Activated CD4-positive, alpha-beta T cell treated with anti-CD3 and anti-CD28 coated beads, Interleukin-2, amount 10 ng/mL, durations not matched to agents 24 days and 14 days (primary cell): ENCODE data around the gene ATP6AP1. TPM values are rescaled to one million over a fixed set of nuclear protein-coding genes. Genes with fewer than 3 reads are reported as not detected.
A peak's percentile ranks its signal among the peaks of the same experiment; 100 is the strongest.

Experiments used
- DNase-seq: peaks from one replicate; pipeline ENCODE4 v3.0.0; 2022
- H3K27ac Mint-ChIP-seq: one replicate; pipeline ENCODE4 v1.8.0; 2022; ENCODE audit warnings: mild to moderate bottlenecking, mixed read lengths
- H3K27me3 Mint-ChIP-seq: one replicate; pipeline ENCODE4 v1.8.0; 2022; ENCODE audit warnings: mixed read lengths
- H3K36me3 Mint-ChIP-seq: one replicate; pipeline ENCODE4 v1.8.0; 2022; ENCODE audit warnings: low read depth, mild to moderate bottlenecking, mixed read lengths
- H3K4me1 Mint-ChIP-seq: one replicate; pipeline ENCODE4 v1.8.0; 2021; ENCODE audit warnings: mixed read lengths
- H3K4me3 Mint-ChIP-seq: one replicate; pipeline ENCODE4 v1.8.0; 2022; ENCODE audit warnings: mild to moderate bottlenecking, moderate library complexity, mixed read lengths
- H3K9me3 Mint-ChIP-seq: one replicate; pipeline ENCODE4 v1.8.0; 2021; ENCODE audit warnings: mixed read lengths
- intact Hi-C: fragments of 100-400 bp; cut with micrococcal nuclease; formaldehyde crosslinking; loops from one replicate; pipeline ENCODE4 v1.15.1; 2023
- total RNA-seq: library from RNA; stranded (reverse); gene quantifications from 2 replicates; pipeline ENCODE4 v1.2.3, GENCODE V29; 2022

ATP6AP1 gene
- total RNA-seq, 1 donor from 2014 or later = 43.5 TPM

DNA sequence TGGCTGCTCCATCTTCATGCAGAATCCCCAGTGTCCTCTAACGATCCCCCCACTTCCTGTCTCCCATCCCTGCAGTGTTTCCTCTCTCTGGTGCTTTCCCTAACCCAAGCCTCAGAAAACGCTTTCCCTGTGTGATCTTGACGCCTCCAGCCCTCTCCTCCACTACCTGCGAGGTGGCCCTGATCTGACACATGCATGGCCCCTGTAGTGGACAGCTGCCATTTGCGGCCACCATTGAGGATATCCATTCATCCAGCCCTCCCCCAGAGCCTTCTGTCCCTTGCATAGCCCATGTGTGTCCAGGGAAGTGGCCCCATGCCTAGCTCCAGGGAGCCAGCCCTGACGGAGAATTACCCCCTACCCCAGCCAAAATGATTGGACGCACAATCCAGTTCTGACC lies 54.8 kb downstream of the ATP6AP1 start:
- Mint-ChIP-seq H3K27ac (no peak overlapping the region), H3K36me3 (peaks cover 7% of the 10 kb centered on the region), H3K4me1 (peaks cover 14% of the 10 kb centered on the region), H3K27me3 (no peaks in the 10 kb centered on the region), H3K4me3 (no peak overlapping the region), H3K9me3 (no peaks in the 10 kb centered on the region)
- intact Hi-C loops = no loop called here
- DNase-seq = no peak

DNA sequence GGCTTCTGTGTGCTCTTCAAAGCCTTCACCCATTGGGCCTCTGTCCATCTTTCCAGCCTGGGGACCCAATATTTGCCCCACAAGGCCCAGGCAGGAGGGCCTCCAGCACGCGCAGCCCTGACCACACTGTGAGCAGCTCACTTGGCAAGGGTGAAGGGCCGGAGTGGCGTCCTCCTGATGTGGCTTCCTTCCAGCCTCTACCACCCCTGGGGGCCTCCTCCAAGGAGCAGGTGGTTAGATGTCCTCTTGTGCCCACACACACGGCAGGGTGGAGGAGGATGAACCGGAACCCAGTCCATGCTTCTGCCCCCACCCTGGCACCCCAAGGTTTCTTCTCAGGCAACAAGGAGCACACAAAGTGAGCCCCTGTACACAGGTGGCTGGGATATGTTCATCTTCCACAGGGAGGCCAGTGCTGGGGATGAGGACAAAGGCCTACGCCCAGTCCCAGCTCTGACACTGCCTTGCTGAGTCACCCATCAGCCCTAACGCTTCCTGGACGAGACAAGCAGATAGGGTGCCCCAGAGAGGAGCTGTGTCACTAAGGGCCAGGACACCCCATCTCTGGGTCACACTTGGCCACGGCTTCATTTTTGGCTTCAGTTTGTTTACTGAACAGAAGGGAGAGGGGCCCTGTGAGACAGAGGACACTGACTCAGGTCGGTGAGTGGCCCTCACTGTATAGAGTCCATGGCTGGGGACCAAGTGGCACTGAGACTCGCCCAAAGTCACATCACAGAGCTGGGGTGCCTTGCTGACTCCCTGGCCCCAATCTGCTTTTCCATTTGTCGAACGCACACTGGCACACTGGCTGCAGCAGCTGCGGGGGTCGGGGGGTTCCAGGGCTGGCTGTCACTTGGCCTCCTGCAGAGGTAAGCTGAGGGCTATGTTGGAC lies 56.0 kb downstream of the ATP6AP1 start:
- no peak for DNase-seq
- peaks cover 15% of the 10 kb centered on the region for H3K4me1 Mint-ChIP-seq
- peaks cover 7% of the 10 kb centered on the region for H3K36me3 Mint-ChIP-seq
- no peaks in the 10 kb centered on the region for H3K27me3 Mint-ChIP-seq
- H3K9me3 Mint-ChIP-seq = no peaks in the 10 kb centered on the region
- intact Hi-C loops = no loop called here
- no peak overlapping the region for H3K27ac Mint-ChIP-seq
- H3K4me3 Mint-ChIP-seq = peak overlapping the region; percentile 37

DNA sequence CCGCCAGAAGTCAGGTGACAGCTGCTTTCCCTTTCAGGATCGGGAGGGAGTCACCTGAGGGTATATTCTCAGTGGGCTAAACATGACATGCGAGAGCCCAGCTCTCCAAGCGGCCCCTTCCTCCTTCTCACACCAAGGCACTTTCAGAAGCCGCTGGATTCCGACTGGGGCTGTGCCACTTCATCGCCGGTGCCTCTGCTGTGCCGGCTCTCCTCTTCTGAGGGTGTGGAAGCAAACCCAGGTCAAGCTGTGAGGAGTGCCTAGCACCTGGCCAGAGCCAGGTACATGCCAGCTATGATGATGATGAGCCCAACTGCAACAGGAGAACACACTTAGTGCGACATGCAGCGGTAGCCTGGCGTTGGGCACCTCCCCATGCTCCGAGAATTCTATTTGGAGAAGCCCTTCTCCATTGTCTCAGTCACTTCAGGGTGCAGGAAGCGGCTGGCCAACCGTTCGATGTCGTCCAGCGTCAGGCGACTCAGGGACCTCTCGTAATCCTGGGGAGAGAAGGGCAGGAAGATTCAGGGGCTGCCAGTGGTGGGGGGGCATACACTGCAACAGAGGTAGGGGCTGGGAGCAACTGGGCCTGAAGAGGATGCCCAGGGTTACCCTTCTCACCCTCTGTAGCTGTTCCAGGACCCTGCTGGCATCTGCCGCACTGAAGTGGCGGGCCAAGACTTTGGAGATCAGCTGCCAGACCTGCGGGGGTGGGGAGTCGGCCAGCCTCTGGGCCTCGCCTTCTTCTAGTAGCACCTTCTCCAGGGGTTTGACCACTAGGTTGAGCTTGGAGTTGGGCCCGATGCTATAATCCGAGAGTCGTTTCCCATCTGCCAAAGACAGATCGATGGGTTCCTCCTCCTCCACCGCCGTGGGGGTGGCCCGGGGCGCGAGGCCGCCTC lies 56.9 kb downstream of the ATP6AP1 start:
- no peak for DNase-seq
- Mint-ChIP-seq H3K27me3 (no peaks in the 10 kb centered on the region), H3K4me1 (peaks cover 17% of the 10 kb centered on the region), H3K27ac (no peak overlapping the region), H3K36me3 (peaks cover 7% of the 10 kb centered on the region), H3K9me3 (no peaks in the 10 kb centered on the region), H3K4me3 (peak overlapping the region; percentile 74)
- intact Hi-C loops = no loop called here

DNA sequence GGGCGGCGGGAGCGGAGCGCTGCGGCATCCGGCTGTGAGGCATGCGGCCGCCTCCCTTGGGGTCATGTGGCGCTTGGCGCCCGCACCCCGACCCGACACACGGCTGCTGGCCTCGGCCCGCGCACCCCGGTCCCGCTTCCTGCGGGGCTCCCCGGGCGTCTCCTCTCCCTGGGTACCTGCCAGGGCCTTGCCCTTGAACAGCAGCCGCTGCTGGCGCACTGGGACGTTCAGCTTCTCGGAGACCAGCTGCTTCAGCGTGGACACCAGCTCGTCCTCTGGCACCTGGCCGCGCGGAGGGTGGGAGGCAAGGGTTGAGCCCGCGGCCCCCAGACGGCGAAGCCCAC lies 57.5 kb downstream of the ATP6AP1 start:
- peaks cover 17% of the 10 kb centered on the region for H3K4me1 Mint-ChIP-seq
- no peaks in the 10 kb centered on the region for H3K27me3 Mint-ChIP-seq
- H3K4me3 Mint-ChIP-seq = peak overlapping the region; percentile 45
- intact Hi-C loops = no loop called here
- no peak overlapping the region for H3K27ac Mint-ChIP-seq
- H3K36me3 Mint-ChIP-seq = peaks cover 7% of the 10 kb centered on the region
- H3K9me3 Mint-ChIP-seq = no peaks in the 10 kb centered on the region
- peak; percentile 81 for DNase-seq

Other genes with a start within 250 kb of the ATP6AP1 start
- not detected in 2 replicates for gene OPN1MW, start 246.1 kb upstream of the ATP6AP1 start, total RNA-seq
- not detected in 2 replicates for gene OPN1MW2, start 208.9 kb upstream of the ATP6AP1 start, total RNA-seq
- gene OPN1MW3, start 171.1 kb upstream of the ATP6AP1 start, total RNA-seq = not detected in 2 replicates
- not detected in 2 replicates for gene TEX28, start 133.6 kb upstream of the ATP6AP1 start, total RNA-seq
- gene TKTL1, start 132.9 kb upstream of the ATP6AP1 start, total RNA-seq = not detected in 2 replicates
- 824 and 840 TPM in 2 replicates for gene FLNA, start 54.0 kb upstream of the ATP6AP1 start, total RNA-seq
- 91.7 and 92.8 TPM in 2 replicates for gene EMD, start 49.4 kb upstream of the ATP6AP1 start, total RNA-seq
- gene RPL10, start 30.3 kb upstream of the ATP6AP1 start, total RNA-seq = 2,338 and 2,364 TPM in 2 replicates
- 13.5 and 13.8 TPM in 2 replicates for gene DNASE1L1, start 19.4 kb upstream of the ATP6AP1 start, total RNA-seq
- gene TAFAZZIN, start 17.1 kb upstream of the ATP6AP1 start, total RNA-seq = 65.5 and 66.0 TPM in 2 replicates
- gene GDI1, start 8.5 kb downstream of the ATP6AP1 start, total RNA-seq = 118 and 120 TPM in 2 replicates
- 85.4 and 85.9 TPM in 2 replicates for gene FAM50A, start 15.5 kb downstream of the ATP6AP1 start, total RNA-seq
- gene PLXNA3, start 29.6 kb downstream of the ATP6AP1 start, total RNA-seq = 48.3 and 55.9 TPM in 2 replicates
- 53.0 and 53.1 TPM in 2 replicates for gene LAGE3, start 50.6 kb downstream of the ATP6AP1 start, total RNA-seq
- gene UBL4A, start 57.9 kb downstream of the ATP6AP1 start, total RNA-seq = 54.8 and 57.3 TPM in 2 replicates
- gene SLC10A3, start 62.0 kb downstream of the ATP6AP1 start, total RNA-seq = 18.2 and 20.8 TPM in 2 replicates
- 36.5 and 38.0 TPM in 2 replicates for gene FAM3A, start 87.6 kb downstream of the ATP6AP1 start, total RNA-seq
- 72.5 and 75.0 TPM in 2 replicates for gene G6PD, start 118.2 kb downstream of the ATP6AP1 start, total RNA-seq
- gene IKBKG, start 118.9 kb downstream of the ATP6AP1 start, total RNA-seq = 37.7 and 38.8 TPM in 2 replicates
- gene CTAG1A, start 156.5 kb downstream of the ATP6AP1 start, total RNA-seq = not detected in 2 replicates
- not detected in 2 replicates for gene CTAG1B, start 190.6 kb downstream of the ATP6AP1 start, total RNA-seq
- not detected in 2 replicates for gene CTAG2, start 224.9 kb downstream of the ATP6AP1 start, total RNA-seq